GM21360 (cell line): ENCODE data around the gene TSPY2.
"Not testable (repeated sequence)": the region's sequence is repeated elsewhere in the genome, so short reads cannot be mapped to it uniquely, and the experiment has no call there.

Experiments used
- ATAC-seq: cut with Tn5 transposase; IDR thresholded peaks from one replicate; pipeline ENCODE4 v1.9.1; 2021; ENCODE audit warnings: mild to moderate bottlenecking, moderate library complexity; ENCODE audit not compliant: unreplicated experiment

The TSPY2 gene

GRCh38 chrY:6245923-6246322, at the start of gene TSPY2:
TSPY2 (plus strand) TSS chrY:6246223; CDS start chrY:6246269, 46 bp downstream.
- not testable (repeated sequence) for ATAC-seq

- not testable (repeated sequence) for ATAC-seq
Measured at GRCh38 chrY:6209565-6209964, 36.5 kb upstream of the TSPY2 start.

- ATAC-seq = not testable (repeated sequence)
Measured at GRCh38 chrY:6217045-6217444, 29.0 kb upstream of the TSPY2 start.

- not testable (repeated sequence) for ATAC-seq
Measured at GRCh38 chrY:6269839-6270238, 23.8 kb downstream of the TSPY2 start.
